WTC11 (cell line): Measurements from ENCODE around the gene VWA7. TPM values are rescaled to one million over a fixed set of nuclear protein-coding genes. Genes with fewer than 3 reads are reported as not detected.

Experiments
- ATAC-seq: fragments of 200-7000 bp; cut with Tn5 transposase; 2 replicates; pipeline ENCODE4 v1.10.0; 2021; ENCODE audit warnings: mild to moderate bottlenecking, moderate library complexity
- CTCF ChIA-PET: fragments of 300-600 bp; sonication (Branson Sonifier 250); formaldehyde crosslinking; loops from one replicate; lab custom pipeline; 2021; ENCODE audit warnings: antibody characterized with exemption; lab: Charles Lee
- POLR2A ChIA-PET: fragments of 350-600 bp; sonication (Branson Sonifier 250); formaldehyde crosslinking; loops from one replicate; lab custom pipeline; 2021; ENCODE audit warnings: antibody characterized with exemption; lab: Charles Lee
- DNase-seq: peaks from one replicate; pipeline ENCODE4 v3.0.0; 2021; ENCODE audit warnings: low spot score
- H3K27ac Mint-ChIP-seq: 2 replicates; pipeline ENCODE4 v1.8.0; 2021; ENCODE audit warnings: mixed read lengths
- H3K27me3 Mint-ChIP-seq: 2 replicates; pipeline ENCODE4 v1.8.0; 2021; ENCODE audit warnings: low read depth, mild to moderate bottlenecking, moderate library complexity, mixed read lengths
- H3K36me3 Mint-ChIP-seq: 2 replicates; pipeline ENCODE4 v1.8.0; 2021; ENCODE audit warnings: mixed read lengths
- H3K4me1 Mint-ChIP-seq: 2 replicates; pipeline ENCODE4 v1.8.0; 2022; ENCODE audit warnings: mixed read lengths
- H3K4me3 Mint-ChIP-seq: 2 replicates; pipeline ENCODE4 v1.8.0; 2021; ENCODE audit warnings: mild to moderate bottlenecking, moderate library complexity, mixed read lengths
- H3K9me3 Mint-ChIP-seq: 2 replicates; pipeline ENCODE4 v1.8.0; 2021; ENCODE audit warnings: mixed read lengths
- ATF6 ChIP-seq: sonication (generic); formaldehyde crosslinking; IDR thresholded peaks from 2 replicates; pipeline ENCODE4 v1.8.1; 2023; ENCODE audit warnings: mild to moderate bottlenecking, missing genetic modification reagents
- CTCF ChIP-seq: fragments of 200-600 bp; IDR thresholded peaks from 2 replicates; pipeline ENCODE4 v1.8.0; 2022; ENCODE audit warnings: antibody characterized with exemption
- E2F5 ChIP-seq: sonication (generic); formaldehyde crosslinking; IDR thresholded peaks from 2 replicates; pipeline ENCODE4 v1.8.1; 2022; ENCODE audit warnings: mild to moderate bottlenecking, moderate library complexity, missing genetic modification reagents
- EMX1 ChIP-seq: fragments of 250-450 bp; sonication (Bioruptor Pico); IDR thresholded peaks from 2 replicates; pipeline ENCODE4 v1.8.0; 2021; ENCODE audit warnings: mild to moderate bottlenecking
- GABPB1 ChIP-seq: sonication (generic); formaldehyde crosslinking; IDR thresholded peaks from 2 replicates; pipeline ENCODE4 v1.8.1; 2023; ENCODE audit warnings: mild to moderate bottlenecking, missing genetic modification reagents
- JAZF1 ChIP-seq: fragments of 250-450 bp; sonication (Bioruptor Pico); IDR thresholded peaks from 2 replicates; pipeline ENCODE4 v1.9.0; 2021; ENCODE audit warnings: moderate library complexity, mild to moderate bottlenecking, inconsistent platforms
- JUN ChIP-seq: sonication (generic); formaldehyde crosslinking; IDR thresholded peaks from 2 replicates; pipeline ENCODE4 v1.8.0; 2023; ENCODE audit warnings: mild to moderate bottlenecking, missing genetic modification reagents
- KAT7 ChIP-seq: sonication (generic); formaldehyde crosslinking; IDR thresholded peaks from 2 replicates; pipeline ENCODE4 v1.8.1; 2023; ENCODE audit warnings: missing genetic modification reagents, mild to moderate bottlenecking, borderline replicate concordance
- MAX ChIP-seq: sonication (generic); formaldehyde crosslinking; IDR thresholded peaks from 2 replicates; pipeline ENCODE4 v1.8.0; 2022; ENCODE audit warnings: mild to moderate bottlenecking, missing genetic modification reagents
- MLX ChIP-seq: sonication (generic); formaldehyde crosslinking; IDR thresholded peaks from 2 replicates; pipeline ENCODE4 v1.8.1; 2023; ENCODE audit warnings: mild to moderate bottlenecking, missing genetic modification reagents, moderate library complexity
- MXD4 ChIP-seq: fragments of 250-450 bp; sonication (Bioruptor Pico); IDR thresholded peaks from 2 replicates; pipeline ENCODE4 v1.8.0; 2021; ENCODE audit warnings: mild to moderate bottlenecking, moderate library complexity, borderline replicate concordance
- NFE2L1 ChIP-seq: sonication (generic); formaldehyde crosslinking; IDR thresholded peaks from 2 replicates; pipeline ENCODE4 v1.8.1; 2023; ENCODE audit warnings: missing genetic modification reagents
- NR1H2 ChIP-seq: sonication (generic); formaldehyde crosslinking; IDR thresholded peaks from 2 replicates; pipeline ENCODE4 v1.9.0; 2021; ENCODE audit warnings: mild to moderate bottlenecking, moderate library complexity, missing genetic modification reagents
- NR2C2 ChIP-seq: sonication (generic); formaldehyde crosslinking; IDR thresholded peaks from 2 replicates; pipeline ENCODE4 v1.8.0; 2022; ENCODE audit warnings: mild to moderate bottlenecking, missing genetic modification reagents
- SMAD4 ChIP-seq: sonication (generic); formaldehyde crosslinking; IDR thresholded peaks from 2 replicates; pipeline ENCODE4 v1.8.0; 2022; ENCODE audit warnings: mild to moderate bottlenecking, missing genetic modification reagents
- ZNF138 ChIP-seq: sonication (generic); formaldehyde crosslinking; conservative IDR thresholded peaks from 2 replicates; pipeline ENCODE4 v1.8.1; 2022; ENCODE audit warnings: mild to moderate bottlenecking, moderate library complexity, missing genetic modification reagents
- ZNF232 ChIP-seq: sonication (generic); formaldehyde crosslinking; IDR thresholded peaks from 2 replicates; pipeline ENCODE4 v1.8.0; 2022; ENCODE audit warnings: mild to moderate bottlenecking, missing genetic modification reagents
- ZNF396 ChIP-seq: fragments of 250-450 bp; sonication (Bioruptor Pico); IDR thresholded peaks from 2 replicates; pipeline ENCODE4 v1.8.0; 2021; ENCODE audit warnings: mild to moderate bottlenecking, moderate library complexity, borderline replicate concordance
- ZNF416 ChIP-seq: fragments of 250-450 bp; sonication (Bioruptor Pico); IDR thresholded peaks from 2 replicates; pipeline ENCODE4 v1.9.0; 2021; ENCODE audit warnings: mild to moderate bottlenecking, inconsistent platforms
- ZNF423 ChIP-seq: fragments of 250-450 bp; sonication (Bioruptor Pico); IDR thresholded peaks from 2 replicates; pipeline ENCODE4 v2.1.2; 2022; ENCODE audit warnings: mild to moderate bottlenecking, moderate library complexity
- ZNF512 ChIP-seq: sonication (generic); formaldehyde crosslinking; IDR thresholded peaks from 2 replicates; pipeline ENCODE4 v1.8.1; 2022; ENCODE audit warnings: missing genetic modification reagents, borderline replicate concordance
- ZSCAN18 ChIP-seq: fragments of 250-450 bp; sonication (Bioruptor Pico); IDR thresholded peaks from 2 replicates; pipeline ENCODE4 v2.1.2; 2022; ENCODE audit warnings: mild to moderate bottlenecking, moderate library complexity
- total RNA-seq: library from RNA; stranded (reverse); gene quantifications from 3 replicates; pipeline ENCODE4 v1.2.3, GENCODE V29; 2021

VWA7 gene
- total RNA-seq, 1 experiment from 2014 or later: 1.8 TPM

- H3K9me3 Mint-ChIP-seq: no peaks in the 10 kb centered on the region
- peaks cover 16% of the 10 kb centered on the region for H3K4me1 Mint-ChIP-seq
- peaks cover 36% of the 10 kb centered on the region for H3K36me3 Mint-ChIP-seq
- H3K4me3 Mint-ChIP-seq: peak within 1 kb of the TSS; percentile 93
- DNase-seq: no peak
- ChIA-PET CTCF (interaction anchor here (0.7 to 4.0 kb wide), 36 partner anchors 8 to 319 kb away, joined by 3 to 66 read pairs (median 6); partner anchors contain the start of genes ABHD16A, C6orf47, DDX39B and GPANK1), POLR2A (interaction anchor here (0.6 to 3.6 kb wide), 11 partner anchors 11 to 187 kb away, joined by 3 to 32 read pairs (median 6); partner anchors contain the start of genes BAG6, C6orf47, DDX39B and GPANK1)
- no peak for ATAC-seq
- H3K27me3 Mint-ChIP-seq: no peaks in the 10 kb centered on the region
- peak within 1 kb of the TSS; percentile 99 for H3K27ac Mint-ChIP-seq
- no peak for TF ChIP-seq KAT7 (CRISPR knock-in tag)
- 0 out of 2 replicates have a peak, but pooled peaks have one; percentile 21 for TF ChIP-seq CTCF
These were observed 48.2 kb downstream of the VWA7 start, which contains the start of gene DDAH2 for GRCh38 chr6:31728767-31729514. DDAH2 (minus strand) TSS chr6:31729299; CDS start chr6:31729161, 138 bp downstream.

GRCh38 chr6:31727717-31728671 lies 49.1 kb downstream of the VWA7 start:
- ChIA-PET POLR2A (interaction anchor here (0.6 to 3.6 kb wide), 5 partner anchors 12 to 99 kb away, joined by 3 to 32 read pairs (median 4); partner anchors contain the start of genes C6orf47, HSPA1B and MSH5), CTCF (interaction anchor here (0.9 to 4.0 kb wide), 5 partner anchors 9 to 103 kb away, joined by 6 to 66 read pairs (median 11); partner anchors contain the start of gene ABHD16A)
- Mint-ChIP-seq H3K27me3 (no peaks in the 10 kb centered on the region), H3K9me3 (no peaks in the 10 kb centered on the region), H3K4me3 (peak overlapping the region; percentile 93), H3K36me3 (peaks cover 27% of the 10 kb centered on the region), H3K27ac (no peak overlapping the region), H3K4me1 (peaks cover 16% of the 10 kb centered on the region)
- no peak for DNase-seq
- ATAC-seq: no peak
- TF ChIP-seq ZSCAN18 (CRISPR knock-in tag) (no peak), SMAD4 (no peak), ZNF416 (CRISPR knock-in tag) (no peak), ATF6 (CRISPR knock-in tag) (no peak), MLX (CRISPR knock-in tag) (no peak), GABPB1 (no peak), NR2C2 (no peak), NFE2L1 (CRISPR knock-in tag) (no peak), ZNF232 (no peak), JAZF1 (CRISPR knock-in tag) (no peak), EMX1 (CRISPR knock-in tag) (no peak), ZNF423 (CRISPR knock-in tag) (no peak), ZNF138 (no peak), MXD4 (CRISPR knock-in tag) (no peak), E2F5 (CRISPR knock-in tag) (no peak), NR1H2 (no peak), ZNF396 (CRISPR knock-in tag) (no peak), MAX (CRISPR knock-in tag) (no peak), JUN (CRISPR knock-in tag) (no peak), ZNF512 (CRISPR knock-in tag) (no peak)
